ENCODE data around the gene ANKRD18B. TPM values are rescaled to one million over a fixed set of nuclear protein-coding genes. Genes with fewer than 3 reads are reported as not detected.
A peak's percentile ranks its signal among the peaks of the same experiment; 100 is the strongest.
"Not testable (repeated sequence)": the region's sequence is repeated elsewhere in the genome, so short reads cannot be mapped to it uniquely, and the experiment has no call there.

The ANKRD18B gene
- total and polyA plus RNA-seq, 10 of the 15 experiments (the other 5 are each of a cell fraction or from before 2014, with no cell fraction given): not detected

DNA sequence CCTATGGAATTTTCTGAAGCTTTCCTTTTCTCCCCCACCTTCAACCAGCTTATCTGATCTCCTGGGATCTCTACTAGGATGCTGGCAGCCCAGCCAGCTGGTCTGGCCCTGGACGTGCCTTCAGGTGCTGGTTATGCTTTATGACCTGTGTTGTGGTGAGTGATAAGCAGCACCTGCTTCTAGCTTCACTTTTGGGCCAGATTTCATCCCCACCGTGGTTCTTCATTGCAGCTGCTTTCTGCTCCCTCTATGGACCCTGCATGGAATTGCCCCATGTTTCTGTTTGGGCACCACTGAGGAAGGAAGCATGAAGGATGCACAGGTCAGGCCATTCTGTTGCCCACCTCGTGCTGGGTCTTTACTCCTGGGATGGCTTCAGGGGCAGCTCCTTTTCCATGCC, 80.2 kb downstream of the ANKRD18B start:
- H3K9ac ChIP-seq (ENCODE audit: control insufficient read depth, insufficient read depth, low read length); POLR2A ChIA-PET; RAD21 ChIA-PET (ENCODE audit: unreplicated experiment); H3K79me2 ChIP-seq (ENCODE audit: control insufficient read depth, insufficient read depth, low read length); H3K9me3 ChIP-seq (replicated peaks; ENCODE audit: control insufficient read depth, insufficient read depth, low read length); H3K27ac ChIP-seq (ENCODE audit: control insufficient read depth, insufficient read depth); H3K36me3 ChIP-seq (ENCODE audit: control insufficient read depth in 2 of 2, insufficient read depth in 2 of 2, low read length in 1 of 2); H3K4me2 ChIP-seq (ENCODE audit: control insufficient read depth, insufficient read depth); in situ Hi-C loops (cut with MboI); H3K4me3 ChIP-seq; H3K27me3 ChIP-seq (replicated peaks in 1 of 2; ENCODE audit: control insufficient read depth in 2 of 2, insufficient read depth in 2 of 2, low read length in 1 of 2); FAIRE-seq; H3K4me1 ChIP-seq (ENCODE audit: control insufficient read depth, insufficient read depth, low read length); H4K20me1 ChIP-seq (ENCODE audit: control insufficient read depth, insufficient read depth); DNase-seq (ENCODE audit: low read depth, low spot score); H2AFZ ChIP-seq (ENCODE audit: control insufficient read depth, low read depth, low read length); BruUV-seq (replicated peaks); intact Hi-C loops (cut with micrococcal nuclease; ENCODE audit: unreplicated experiment): not testable (repeated sequence)
- 0% methylated on average over 3 of the region's 3 CpGs for WGBS (ENCODE audit: insufficient coverage, insufficient replicate concordance, low lambda C conversion rate, missing lambda C conversion rate)
- TF ChIP-seq, protein P1, sequence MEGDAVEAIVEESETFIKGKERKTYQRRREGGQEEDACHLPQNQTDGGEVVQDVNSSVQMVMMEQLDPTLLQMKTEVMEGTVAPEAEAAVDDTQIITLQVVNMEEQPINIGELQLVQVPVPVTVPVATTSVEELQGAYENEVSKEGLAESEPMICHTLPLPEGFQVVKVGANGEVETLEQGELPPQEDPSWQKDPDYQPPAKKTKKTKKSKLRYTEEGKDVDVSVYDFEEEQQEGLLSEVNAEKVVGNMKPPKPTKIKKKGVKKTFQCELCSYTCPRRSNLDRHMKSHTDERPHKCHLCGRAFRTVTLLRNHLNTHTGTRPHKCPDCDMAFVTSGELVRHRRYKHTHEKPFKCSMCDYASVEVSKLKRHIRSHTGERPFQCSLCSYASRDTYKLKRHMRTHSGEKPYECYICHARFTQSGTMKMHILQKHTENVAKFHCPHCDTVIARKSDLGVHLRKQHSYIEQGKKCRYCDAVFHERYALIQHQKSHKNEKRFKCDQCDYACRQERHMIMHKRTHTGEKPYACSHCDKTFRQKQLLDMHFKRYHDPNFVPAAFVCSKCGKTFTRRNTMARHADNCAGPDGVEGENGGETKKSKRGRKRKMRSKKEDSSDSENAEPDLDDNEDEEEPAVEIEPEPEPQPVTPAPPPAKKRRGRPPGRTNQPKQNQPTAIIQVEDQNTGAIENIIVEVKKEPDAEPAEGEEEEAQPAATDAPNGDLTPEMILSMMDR (IDR thresholded peaks at IDR 0.05 in 2 of 3, conservative IDR thresholded peaks at IDR 0.05 in 1 of 3; ENCODE audit: control insufficient read depth in 2 of 3, extremely low read depth in 1 of 3, insufficient read depth in 1 of 3, low read depth in 3 of 3, low read length in 3 of 3): peak; percentile 5 to 17 (median 12); a peak in 2 of 6 replicates
- peak; percentile 16; the same call in 1 of the 3 replicates for ATAC-seq
- SMC1A ChIA-PET (ENCODE audit: uncharacterized antibody, unreplicated experiment): interaction anchor here (1.0 kb wide), 1 partner anchor 81 kb away, joined by 3 read pairs; no protein-coding TSS in a partner anchor
- CTCF ChIA-PET: interaction anchor here (0.7 kb wide), 1 partner anchor 20 kb away, joined by 3 read pairs; no protein-coding TSS in a partner anchor

DNA sequence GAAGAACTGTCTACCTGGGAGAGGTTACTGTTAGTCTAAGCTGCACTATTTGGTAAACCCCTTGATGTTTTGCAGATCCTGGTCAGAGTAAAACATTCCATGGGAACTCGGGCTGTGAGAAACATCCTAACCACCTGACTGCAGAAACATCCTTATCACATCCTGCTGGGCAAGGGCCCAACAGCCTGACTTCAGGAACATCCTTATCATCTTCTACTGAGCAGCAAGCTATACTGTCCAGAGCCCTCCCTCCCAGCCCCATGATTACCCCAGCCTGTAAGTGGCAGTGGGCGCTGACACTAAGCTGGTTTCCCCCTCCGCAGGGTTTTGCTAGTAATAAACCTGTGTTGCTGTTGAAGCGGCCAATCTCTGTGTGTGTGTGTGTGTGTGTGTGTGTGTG, 80.9 kb downstream of the ANKRD18B start:
- in situ Hi-C loops (cut with MboI); BruUV-seq (replicated peaks); DNase-seq (ENCODE audit: low read depth, low spot score); intact Hi-C loops (cut with micrococcal nuclease; ENCODE audit: unreplicated experiment); H3K27me3 ChIP-seq (replicated peaks in 1 of 2; ENCODE audit: control insufficient read depth in 2 of 2, insufficient read depth in 2 of 2, low read length in 1 of 2); H3K27ac ChIP-seq (ENCODE audit: control insufficient read depth, insufficient read depth); H3K4me1 ChIP-seq (ENCODE audit: control insufficient read depth, insufficient read depth, low read length); H3K36me3 ChIP-seq (ENCODE audit: control insufficient read depth in 2 of 2, insufficient read depth in 2 of 2, low read length in 1 of 2); POLR2A ChIA-PET; H2AFZ ChIP-seq (ENCODE audit: control insufficient read depth, low read depth, low read length); ATAC-seq; SMC1A ChIA-PET (ENCODE audit: uncharacterized antibody, unreplicated experiment); H3K4me3 ChIP-seq; FAIRE-seq; H3K4me2 ChIP-seq (ENCODE audit: control insufficient read depth, insufficient read depth); CTCF ChIA-PET; H4K20me1 ChIP-seq (ENCODE audit: control insufficient read depth, insufficient read depth); RAD21 ChIA-PET (ENCODE audit: unreplicated experiment); H3K9ac ChIP-seq (ENCODE audit: control insufficient read depth, insufficient read depth, low read length); H3K79me2 ChIP-seq (ENCODE audit: control insufficient read depth, insufficient read depth, low read length); H3K9me3 ChIP-seq (replicated peaks; ENCODE audit: control insufficient read depth, insufficient read depth, low read length): not testable (repeated sequence)
- 36% methylated on average over 3 of the region's 4 CpGs for WGBS (ENCODE audit: insufficient coverage, insufficient replicate concordance, low lambda C conversion rate, missing lambda C conversion rate)

All from GM12878 (cell line).